GM12892 (cell line): ENCODE data around the gene MRPS6.

ENCODE experiments used
- POLR2A ChIP-seq: IDR thresholded peaks from 2 replicates; pipeline ENCODE4 v1.6.1; 2011; ENCODE audit warnings: low read depth, low read length, control low read depth
- POLR2AphosphoS5 ChIP-seq: IDR thresholded peaks from 2 replicates; pipeline ENCODE4 v1.6.1; 2011; ENCODE audit warnings: low read depth, low read length, control low read depth
- TAF1 ChIP-seq: IDR thresholded peaks from 2 replicates; pipeline ENCODE4 v1.6.1; 2011; ENCODE audit warnings: low read depth, mild to moderate bottlenecking, control low read depth, low read length, borderline replicate concordance

DNA sequence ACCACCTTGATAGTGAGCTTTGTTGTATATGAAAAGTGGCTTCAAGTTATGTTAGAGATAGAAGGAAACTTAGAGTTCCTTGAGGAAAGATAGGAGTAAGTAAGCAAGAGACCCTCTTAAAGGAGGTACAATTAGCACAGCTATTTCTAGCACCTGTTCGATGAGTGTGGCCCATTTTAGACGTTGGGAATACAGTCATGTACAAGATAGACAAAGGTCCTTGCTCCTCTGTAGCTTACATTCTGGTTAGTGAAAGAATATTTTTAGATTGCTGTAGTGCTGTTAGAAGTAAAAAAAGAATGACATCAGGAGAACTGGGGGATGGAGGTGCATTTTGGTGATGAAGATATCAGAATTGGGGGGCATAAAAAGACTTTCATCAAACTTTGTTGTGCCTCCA is 47.5 kb downstream of the MRPS6 start:
- no peak for TF ChIP-seq POLR2A
- no peak for TF ChIP-seq TAF1
- no peak for TF ChIP-seq POLR2AphosphoS5
